ENCODE measurements around the gene SETD6. TPM values are rescaled to one million over a fixed set of nuclear protein-coding genes. Genes with fewer than 3 reads are reported as not detected.

The SETD6 gene
- total and polyA plus RNA-seq, 12 donors, result 8.9 to 18.9 (median 12.2) TPM

- ATAC-seq, result no peak
- peak overlapping the region in 3 of 10 donors; percentile 2 to 89 (median 21) for H3K4me3 ChIP-seq
These were observed 47.4 kb upstream of the SETD6 start for GRCh38 chr16:58467905-58468304.

GRCh38 chr16:58471209-58471975 is 43.9 kb upstream of the SETD6 start:
- peaks cover 14 to 100% (median 88%) of the 10 kb centered on the region in 9 donors for H3K4me1 ChIP-seq
- DNase-seq (no peak), ATAC-seq (peak; percentile 14 to 61 (median 32))
- 50 to 54% methylated on average over 10 of the region's 10 CpGs for WGBS, 2 donors
- H3K27ac ChIP-seq, result peak overlapping the region in 9 of 10 donors; percentile 30 to 89 (median 72)
- H3K9me3 ChIP-seq, result no peaks in the 10 kb centered on the region
- peaks cover 0 to 23% (median under 1%) of the 10 kb centered on the region in 7 donors for H3K27me3 ChIP-seq
- intact Hi-C loops (cut with DNase I), result loop anchor here in 1 of 10 donors (5.0 kb wide), 1 partner anchor 129 kb away; no protein-coding TSS in a partner anchor
- peaks cover 0 to 2% (median 0%) of the 10 kb centered on the region in 9 donors for H3K36me3 ChIP-seq
- no peak overlapping the region for H3K4me3 ChIP-seq
- TF ChIP-seq CTCF (IDR thresholded peaks at IDR 0.05), result no peak

More at GRCh38 chr16:58467905-58468304, 47.4 kb upstream of the SETD6 start:
- Histone ChIP-seq H3K4me1 (peaks cover 15 to 88% (median 66%) of the 10 kb centered on the region in 9 donors), H3K36me3 (peaks cover 0 to 2% (median 0%) of the 10 kb centered on the region in 9 donors), H3K9me3 (no peaks in the 10 kb centered on the region), H3K27me3 (peaks cover 0 to 55% (median 13%) of the 10 kb centered on the region in 7 donors), H3K27ac (peak overlapping the region in 6 of 10 donors; percentile 6 to 95 (median 36))
- no peak for DNase-seq
- TF ChIP-seq CTCF (IDR thresholded peaks at IDR 0.05), result no peak
- 79 to 83% methylated on average over 5 of the region's 5 CpGs for WGBS, 2 donors
- intact Hi-C loops (cut with DNase I), result loop anchor here in 1 of 10 donors (5.0 kb wide), 1 partner anchor 131 kb away; no protein-coding TSS in a partner anchor

- Histone ChIP-seq H3K27ac (peak overlapping the region in 9 of 10 donors; percentile 30 to 89 (median 72)), H3K27me3 (peaks cover 0 to 14% (median 0%) of the 10 kb centered on the region in 7 donors), H3K4me1 (peaks cover 14 to 100% (median 87%) of the 10 kb centered on the region in 9 donors), H3K9me3 (no peaks in the 10 kb centered on the region), H3K36me3 (peaks cover 0 to under 1% (median 0%) of the 10 kb centered on the region in 9 donors), H3K4me3 (no peak overlapping the region)
- ATAC-seq, result peak in 2 of 8 donors; percentile 3 to 7
- TF ChIP-seq CTCF (IDR thresholded peaks at IDR 0.05), result no peak
- 68 to 69% methylated on average over 9 of the region's 9 CpGs for WGBS, 2 donors
- intact Hi-C loops (cut with DNase I), result loop anchor here in 1 of 10 donors (5.0 kb wide), 1 partner anchor 130 kb away; no protein-coding TSS in a partner anchor
- DNase-seq, result no peak
These were observed 43.1 kb upstream of the SETD6 start for GRCh38 chr16:58472266-58472665.

- WGBS, 2 donors, result 85 to 88% methylated on average over 3 of the region's 3 CpGs
- Histone ChIP-seq H3K27me3 (peaks cover 0 to 8% (median 0%) of the 10 kb centered on the region in 7 donors), H3K4me3 (no peak overlapping the region), H3K27ac (peak overlapping the region in 9 of 10 donors; percentile 30 to 89 (median 72)), H3K36me3 (no peaks in the 10 kb centered on the region), H3K9me3 (no peaks in the 10 kb centered on the region), H3K4me1 (peaks cover 14 to 100% (median 89%) of the 10 kb centered on the region in 9 donors)
- no peak for ATAC-seq
- DNase-seq, result no peak
- intact Hi-C loops (cut with DNase I), result loop anchor here in 1 of 10 donors (5.0 kb wide), 1 partner anchor 131 kb away; no protein-coding TSS in a partner anchor
- TF ChIP-seq CTCF (IDR thresholded peaks at IDR 0.05), result no peak
These were observed 42.5 kb upstream of the SETD6 start for GRCh38 chr16:58472827-58473226.

All from heart right ventricle (tissue), 16 donors.